ENCODE data around the gene TMPRSS11F.

Gene TMPRSS11F

DNA sequence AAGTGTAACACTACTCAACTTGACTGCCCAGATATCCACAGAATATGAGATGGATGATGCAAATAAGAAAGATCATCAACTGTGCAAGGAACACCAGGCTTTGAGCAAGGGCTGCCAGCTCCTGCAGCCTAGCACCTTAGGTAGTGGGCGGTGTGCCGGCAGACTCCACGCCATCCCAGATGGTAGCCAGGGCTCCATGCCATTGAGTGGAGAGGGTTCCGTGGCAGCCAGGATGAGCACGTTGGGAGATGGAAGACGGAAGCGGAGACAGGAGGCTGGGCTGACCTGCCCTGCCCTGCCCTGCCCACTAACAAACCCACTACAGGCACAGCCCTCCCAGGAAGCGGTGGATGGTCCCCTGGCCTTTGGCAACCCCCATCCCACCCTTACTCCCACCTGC is 51.9 kb downstream of the TMPRSS11F start:
- Histone ChIP-seq H4K20me1 (ENCODE audit: insufficient read depth) (no peaks in the 10 kb centered on the region), H3K36me3 (ENCODE audit: insufficient read depth) (no peaks in the 10 kb centered on the region), H3K27me3 (ENCODE audit: insufficient read depth, low read depth) (no peaks in the 10 kb centered on the region), H3K4me1 (ENCODE audit: low read depth, poor library complexity, severe bottlenecking) (no peaks in the 10 kb centered on the region), H3K4me3 (IDR thresholded peaks at IDR 0.05; ENCODE audit: insufficient read depth, low read depth, low read length) (no peak overlapping the region), H2AFZ (ENCODE audit: low read depth) (no peak overlapping the region), H3K27ac (no peak overlapping the region), H3K9ac (no peak overlapping the region), H3K79me2 (ENCODE audit: insufficient read depth, low read depth) (no peaks in the 10 kb centered on the region), H3K4me2 (no peak overlapping the region)
- TF ChIP-seq, protein P1, sequence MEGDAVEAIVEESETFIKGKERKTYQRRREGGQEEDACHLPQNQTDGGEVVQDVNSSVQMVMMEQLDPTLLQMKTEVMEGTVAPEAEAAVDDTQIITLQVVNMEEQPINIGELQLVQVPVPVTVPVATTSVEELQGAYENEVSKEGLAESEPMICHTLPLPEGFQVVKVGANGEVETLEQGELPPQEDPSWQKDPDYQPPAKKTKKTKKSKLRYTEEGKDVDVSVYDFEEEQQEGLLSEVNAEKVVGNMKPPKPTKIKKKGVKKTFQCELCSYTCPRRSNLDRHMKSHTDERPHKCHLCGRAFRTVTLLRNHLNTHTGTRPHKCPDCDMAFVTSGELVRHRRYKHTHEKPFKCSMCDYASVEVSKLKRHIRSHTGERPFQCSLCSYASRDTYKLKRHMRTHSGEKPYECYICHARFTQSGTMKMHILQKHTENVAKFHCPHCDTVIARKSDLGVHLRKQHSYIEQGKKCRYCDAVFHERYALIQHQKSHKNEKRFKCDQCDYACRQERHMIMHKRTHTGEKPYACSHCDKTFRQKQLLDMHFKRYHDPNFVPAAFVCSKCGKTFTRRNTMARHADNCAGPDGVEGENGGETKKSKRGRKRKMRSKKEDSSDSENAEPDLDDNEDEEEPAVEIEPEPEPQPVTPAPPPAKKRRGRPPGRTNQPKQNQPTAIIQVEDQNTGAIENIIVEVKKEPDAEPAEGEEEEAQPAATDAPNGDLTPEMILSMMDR (conservative IDR thresholded peaks at IDR 0.05; ENCODE audit: low read depth, low read length): no peak

DNA sequence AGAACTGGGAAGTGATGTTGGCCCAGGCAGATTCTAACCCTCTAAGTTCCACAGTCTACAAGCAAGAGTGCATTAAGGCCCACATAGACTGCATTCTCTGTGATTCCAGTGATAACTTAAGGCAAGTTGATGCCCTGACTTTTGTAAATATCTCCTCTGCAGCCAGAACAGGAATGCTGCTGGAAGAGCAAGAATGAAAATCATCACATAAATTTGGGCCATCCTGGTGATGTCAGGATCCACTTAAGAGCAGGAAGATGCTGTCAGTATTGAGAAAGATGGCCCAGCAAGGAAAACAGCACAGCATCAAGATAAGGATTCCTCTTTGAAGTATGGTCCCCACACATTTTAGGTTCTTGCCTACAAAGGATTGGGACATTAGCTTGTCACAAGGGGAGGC is 52.4 kb downstream of the TMPRSS11F start:
- Histone ChIP-seq H3K4me2 (no peak overlapping the region), H3K36me3 (ENCODE audit: insufficient read depth) (no peaks in the 10 kb centered on the region), H3K27ac (no peak overlapping the region), H3K4me1 (ENCODE audit: low read depth, poor library complexity, severe bottlenecking) (no peaks in the 10 kb centered on the region), H3K27me3 (ENCODE audit: insufficient read depth, low read depth) (no peaks in the 10 kb centered on the region), H2AFZ (ENCODE audit: low read depth) (no peak overlapping the region), H4K20me1 (ENCODE audit: insufficient read depth) (no peaks in the 10 kb centered on the region), H3K9ac (no peak overlapping the region), H3K4me3 (IDR thresholded peaks at IDR 0.05; ENCODE audit: insufficient read depth, low read depth, low read length) (no peak overlapping the region), H3K79me2 (ENCODE audit: insufficient read depth, low read depth) (no peaks in the 10 kb centered on the region)
- TF ChIP-seq, protein P1 (conservative IDR thresholded peaks at IDR 0.05; ENCODE audit: low read depth, low read length): no peak

DNA sequence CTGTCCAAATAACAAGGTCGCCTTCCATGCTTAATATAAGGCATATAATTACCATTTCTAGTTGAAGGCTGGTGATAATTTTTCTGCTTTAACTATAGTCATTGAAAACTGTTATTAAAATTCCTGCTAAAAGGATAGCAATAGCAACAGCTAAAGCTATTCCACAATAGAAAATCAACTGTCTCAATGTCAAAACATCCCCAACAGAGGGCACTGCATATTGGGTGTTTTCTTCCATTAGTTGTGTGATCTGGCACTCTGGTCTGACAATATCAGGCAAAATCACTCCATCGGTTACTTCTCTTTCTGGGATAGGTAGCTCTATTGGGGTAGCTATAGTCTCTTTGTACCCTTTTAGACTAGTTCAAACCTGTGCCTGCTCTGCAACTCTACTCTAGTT is 53.5 kb downstream of the TMPRSS11F start:
- H3K9ac ChIP-seq: no peak overlapping the region

DNA sequence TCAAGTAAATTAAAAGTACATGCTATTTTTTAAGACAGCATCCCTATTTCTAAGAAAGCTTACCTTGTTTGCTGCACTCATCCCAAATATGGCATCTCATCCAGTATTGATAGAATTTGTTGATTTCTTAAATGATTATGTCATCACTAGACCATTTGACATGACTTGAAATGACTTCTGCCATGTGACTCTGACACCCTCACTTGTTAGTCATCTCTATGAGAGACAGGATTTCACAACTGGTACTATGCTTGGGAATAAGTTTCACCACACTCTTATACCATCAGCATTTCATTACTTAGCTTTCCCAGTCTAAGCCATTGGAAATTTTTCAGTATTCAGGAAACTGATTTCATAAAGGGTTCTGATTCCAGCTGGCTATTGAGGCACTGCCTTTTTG is 55.3 kb downstream of the TMPRSS11F start:
- Histone ChIP-seq H3K4me1 (ENCODE audit: low read depth, poor library complexity, severe bottlenecking) (no peaks in the 10 kb centered on the region), H4K20me1 (ENCODE audit: insufficient read depth) (no peaks in the 10 kb centered on the region), H3K36me3 (ENCODE audit: insufficient read depth) (no peaks in the 10 kb centered on the region), H3K4me3 (IDR thresholded peaks at IDR 0.05; ENCODE audit: insufficient read depth, low read depth, low read length) (no peak overlapping the region), H3K27me3 (ENCODE audit: insufficient read depth, low read depth) (no peaks in the 10 kb centered on the region), H3K4me2 (no peak overlapping the region), H3K79me2 (ENCODE audit: insufficient read depth, low read depth) (no peaks in the 10 kb centered on the region), H2AFZ (ENCODE audit: low read depth) (no peak overlapping the region), H3K27ac (no peak overlapping the region), H3K9ac (no peak overlapping the region)
- TF ChIP-seq, protein P1 (conservative IDR thresholded peaks at IDR 0.05; ENCODE audit: low read depth, low read length): no peak

More for the DNA sequence above, 53.5 kb downstream of the TMPRSS11F start:
- no peaks in the 10 kb centered on the region for H4K20me1 ChIP-seq (ENCODE audit: insufficient read depth)
- no peak overlapping the region for H3K4me2 ChIP-seq
- no peaks in the 10 kb centered on the region for H3K27me3 ChIP-seq (ENCODE audit: insufficient read depth, low read depth)
- no peaks in the 10 kb centered on the region for H3K79me2 ChIP-seq (ENCODE audit: insufficient read depth, low read depth)
- no peaks in the 10 kb centered on the region for H3K4me1 ChIP-seq (ENCODE audit: low read depth, poor library complexity, severe bottlenecking)
- H3K36me3 ChIP-seq (ENCODE audit: insufficient read depth): no peaks in the 10 kb centered on the region
- TF ChIP-seq, protein P1 (conservative IDR thresholded peaks at IDR 0.05; ENCODE audit: low read depth, low read length): no peak
- H3K27ac ChIP-seq: no peak overlapping the region
- no peak overlapping the region for H3K4me3 ChIP-seq (IDR thresholded peaks at IDR 0.05; ENCODE audit: insufficient read depth, low read depth, low read length)
- H2AFZ ChIP-seq (ENCODE audit: low read depth): no peak overlapping the region

All from KMS-11 (cell line).